WTC11 (cell line): ENCODE results near the gene ABHD13.

Source experiments
- CTCF ChIP-seq: fragments of 200-600 bp; IDR thresholded peaks from 2 replicates; pipeline ENCODE4 v1.8.0; 2022; ENCODE audit warnings: antibody characterized with exemption
- ELF4 ChIP-seq: sonication (generic); formaldehyde crosslinking; IDR thresholded peaks from 2 replicates; pipeline ENCODE4 v1.8.1; 2022; ENCODE audit warnings: low read depth, mild to moderate bottlenecking, moderate library complexity, missing genetic modification reagents
- FOXK1 ChIP-seq: sonication (generic); formaldehyde crosslinking; IDR thresholded peaks from 2 replicates; pipeline ENCODE4 v1.8.0; 2022; ENCODE audit warnings: mild to moderate bottlenecking, moderate library complexity, missing genetic modification reagents
- MYBL2 ChIP-seq: sonication (generic); formaldehyde crosslinking; IDR thresholded peaks from 2 replicates; pipeline ENCODE4 v1.8.1; 2023; ENCODE audit warnings: mild to moderate bottlenecking, moderate library complexity, missing genetic modification reagents
- SMAD4 ChIP-seq: sonication (generic); formaldehyde crosslinking; IDR thresholded peaks from 2 replicates; pipeline ENCODE4 v1.8.0; 2022; ENCODE audit warnings: mild to moderate bottlenecking, missing genetic modification reagents
- TCF7 ChIP-seq: sonication (generic); formaldehyde crosslinking; IDR thresholded peaks from 2 replicates; pipeline ENCODE4 v1.8.0; 2022; ENCODE audit warnings: mild to moderate bottlenecking, low read depth, missing genetic modification reagents, moderate library complexity
- TEAD4 ChIP-seq: sonication (generic); formaldehyde crosslinking; IDR thresholded peaks from 2 replicates; pipeline ENCODE4 v1.8.0; 2022; ENCODE audit warnings: mild to moderate bottlenecking, missing genetic modification reagents
- ZNF121 ChIP-seq: sonication (generic); formaldehyde crosslinking; IDR thresholded peaks from 2 replicates; pipeline ENCODE4 v1.8.0; 2023; ENCODE audit warnings: missing genetic modification reagents
- ZNF423 ChIP-seq: fragments of 250-450 bp; sonication (Bioruptor Pico); IDR thresholded peaks from 2 replicates; pipeline ENCODE4 v2.1.2; 2022; ENCODE audit warnings: mild to moderate bottlenecking, moderate library complexity
- TF ChIP-seq, protein P1 (sequence below): sonication (generic); formaldehyde crosslinking; IDR thresholded peaks from 2 replicates; pipeline ENCODE4 v1.8.1; 2022; ENCODE audit warnings: missing genetic modification reagents, borderline replicate concordance
- TF ChIP-seq, protein P2 (sequence below): sonication (generic); formaldehyde crosslinking; IDR thresholded peaks from 2 replicates; pipeline ENCODE4 v1.8.1; 2022; ENCODE audit warnings: low read depth, missing genetic modification reagents, borderline replicate concordance

DNA sequence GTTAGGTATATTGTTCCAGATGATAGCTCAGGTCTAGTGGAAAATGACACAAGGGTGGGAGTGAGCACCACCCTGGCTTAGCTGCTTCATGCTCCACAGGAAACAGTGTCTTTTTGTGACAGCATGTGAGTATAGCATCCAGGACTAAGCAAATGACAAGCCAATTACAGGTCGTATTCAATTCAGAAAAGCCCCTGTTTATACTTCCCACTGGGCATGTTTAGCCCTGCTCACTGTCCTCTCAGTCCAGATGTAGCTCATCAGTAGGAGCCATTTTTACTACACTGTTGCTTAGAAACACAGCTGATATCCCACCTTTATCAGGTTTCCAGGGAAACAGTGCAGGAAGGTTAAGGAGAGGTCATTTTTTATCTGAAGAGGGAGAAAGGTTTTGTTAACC is 8.0 kb downstream of the ABHD13 start:
- TF ChIP-seq SMAD4 (CRISPR knock-in tag) (no peak), FOXK1 (CRISPR knock-in tag) (no peak), CTCF (no peak), ZNF423 (CRISPR knock-in tag) (no peak), TEAD4 (CRISPR knock-in tag) (no peak), MYBL2 (CRISPR knock-in tag) (no peak), TCF7 (no peak), ELF4 (CRISPR knock-in tag) (no peak), ZNF121 (CRISPR knock-in tag) (no peak)
- TF ChIP-seq, protein P1, sequence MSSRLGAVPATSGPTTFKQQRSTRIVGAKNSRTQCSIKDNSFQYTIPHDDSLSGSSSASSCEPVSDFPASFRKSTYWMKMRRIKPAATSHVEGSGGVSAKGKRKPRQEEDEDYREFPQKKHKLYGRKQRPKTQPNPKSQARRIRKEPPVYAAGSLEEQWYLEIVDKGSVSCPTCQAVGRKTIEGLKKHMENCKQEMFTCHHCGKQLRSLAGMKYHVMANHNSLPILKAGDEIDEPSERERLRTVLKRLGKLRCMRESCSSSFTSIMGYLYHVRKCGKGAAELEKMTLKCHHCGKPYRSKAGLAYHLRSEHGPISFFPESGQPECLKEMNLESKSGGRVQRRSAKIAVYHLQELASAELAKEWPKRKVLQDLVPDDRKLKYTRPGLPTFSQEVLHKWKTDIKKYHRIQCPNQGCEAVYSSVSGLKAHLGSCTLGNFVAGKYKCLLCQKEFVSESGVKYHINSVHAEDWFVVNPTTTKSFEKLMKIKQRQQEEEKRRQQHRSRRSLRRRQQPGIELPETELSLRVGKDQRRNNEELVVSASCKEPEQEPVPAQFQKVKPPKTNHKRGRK, result no peak
- TF ChIP-seq, protein P2, sequence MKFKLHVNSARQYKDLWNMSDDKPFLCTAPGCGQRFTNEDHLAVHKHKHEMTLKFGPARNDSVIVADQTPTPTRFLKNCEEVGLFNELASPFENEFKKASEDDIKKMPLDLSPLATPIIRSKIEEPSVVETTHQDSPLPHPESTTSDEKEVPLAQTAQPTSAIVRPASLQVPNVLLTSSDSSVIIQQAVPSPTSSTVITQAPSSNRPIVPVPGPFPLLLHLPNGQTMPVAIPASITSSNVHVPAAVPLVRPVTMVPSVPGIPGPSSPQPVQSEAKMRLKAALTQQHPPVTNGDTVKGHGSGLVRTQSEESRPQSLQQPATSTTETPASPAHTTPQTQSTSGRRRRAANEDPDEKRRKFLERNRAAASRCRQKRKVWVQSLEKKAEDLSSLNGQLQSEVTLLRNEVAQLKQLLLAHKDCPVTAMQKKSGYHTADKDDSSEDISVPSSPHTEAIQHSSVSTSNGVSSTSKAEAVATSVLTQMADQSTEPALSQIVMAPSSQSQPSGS (CRISPR knock-in tag), result no peak
